Tibial nerve (tissue), 4 donors: ENCODE measurements around the gene THSD4. TPM values are rescaled to one million over a fixed set of nuclear protein-coding genes. Genes with fewer than 3 reads are reported as not detected.
"Not testable (repeated sequence)": the region's sequence is repeated elsewhere in the genome, so short reads cannot be mapped to it uniquely, and the experiment has no call there.

ENCODE experiments used
- DNase-seq, 2 donors: peaks; one replicate each; pipeline ENCODE4 v3.0.0-alpha.2; 2019; ENCODE audit warnings: low spot score in 2 of 2
- H3K27ac ChIP-seq, 4 donors: fragments of 200-600 bp; sonication (generic) in 3 of 4; one replicate each; pipeline ENCODE4 v1.5.1; 2017 to 2019; ENCODE audit warnings: mild to moderate bottlenecking in 1 of 4
- H3K27me3 ChIP-seq, 2 donors: fragments of 200-600 bp; sonication (generic) in 1 of 2; one replicate each; pipeline versions ENCODE4 v1.5.1 to v1.6.0; 2017 to 2019
- H3K36me3 ChIP-seq, 3 donors: fragments of 200-600 bp; sonication (generic); one replicate each; pipeline ENCODE4 v1.5.1; 2018 to 2019
- H3K4me1 ChIP-seq, 4 donors: fragments of 200-600 bp; sonication (generic) in 3 of 4; one replicate each; pipeline ENCODE4 v1.5.1; 2017 to 2019
- H3K4me3 ChIP-seq, 4 donors: fragments of 200-600 bp; sonication (generic) in 3 of 4; one replicate each; pipeline ENCODE4 v1.5.1; 2017 to 2019; ENCODE audit warnings: mild to moderate bottlenecking in 1 of 4, moderate library complexity in 1 of 4
- H3K9me3 ChIP-seq, 4 donors: fragments of 200-600 bp; sonication (generic) in 3 of 4; one replicate each; pipeline ENCODE4 v1.5.1; 2017 to 2019
- CTCF ChIP-seq, 5 experiments: fragments of 200-600 bp in 3 of 5; fragments of 450-650 bp in 2 of 5; sonication (generic) in 3 of 5; IDR thresholded peaks; one replicate each; pipeline ENCODE4 v1.5.1; 2016 to 2019; ENCODE audit warnings: antibody characterized with exemption in 5 of 5, mild to moderate bottlenecking in 3 of 5, moderate library complexity in 2 of 5
- EP300 ChIP-seq, 2 donors: sonication (generic); formaldehyde crosslinking; IDR thresholded peaks; one replicate each; pipeline ENCODE4 v1.6.1; 2017; ENCODE audit warnings: antibody characterized with exemption in 2 of 2, mild to moderate bottlenecking in 1 of 2
- POLR2A ChIP-seq, 2 donors: fragments of 450-650 bp; IDR thresholded peaks; one replicate each; pipeline ENCODE4 v1.6.1; 2017; ENCODE audit warnings: antibody characterized with exemption in 2 of 2, mild to moderate bottlenecking in 2 of 2, moderate library complexity in 2 of 2
- WGBS, 2 donors: methylation state at CpG; one replicate each; pipeline ENCODE4 v1.1.5; 2018; 5-methylcytosine and 5-hydroxymethylcytosine counted together
- total RNA-seq, 4 donors: library from RNA; depleted of rRNA; stranded (reverse); fragments of >200 nt; gene quantifications; one replicate each; pipeline ENCODE4 v1.1.0, GENCODE V29; 2016

Gene THSD4
- total RNA-seq, 4 donors from 2014 or later: 9.6 to 25.1 (median 21.2) TPM

DNA sequence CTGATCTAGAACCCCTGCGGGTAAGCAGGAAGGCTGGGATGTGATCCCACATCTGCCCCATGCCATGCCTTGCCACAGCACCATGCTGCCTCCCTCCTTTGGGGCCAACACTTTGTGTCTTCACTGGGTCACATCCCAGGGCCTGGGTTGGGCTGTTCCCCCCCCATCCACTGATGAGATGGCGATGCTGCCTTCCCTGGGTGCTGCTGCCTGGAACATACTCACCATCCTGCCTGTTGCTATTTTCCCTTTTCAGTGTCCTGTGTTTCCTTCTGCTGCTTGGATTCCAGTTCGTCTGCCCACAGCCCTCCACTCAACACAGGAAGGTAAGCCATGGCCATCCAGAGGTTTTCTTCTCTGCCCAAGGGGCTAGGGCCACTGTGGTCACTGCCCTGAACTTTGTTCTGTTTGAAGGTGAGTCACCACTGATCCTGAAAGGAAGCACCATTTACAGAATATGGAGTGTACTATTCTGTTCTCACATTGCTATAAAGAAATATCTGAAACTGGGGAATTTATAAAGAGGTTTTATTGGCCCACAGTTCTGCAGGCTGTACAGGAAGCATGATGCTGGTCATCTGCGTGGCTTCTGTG is 39.4 kb downstream of the THSD4 start:
- Histone ChIP-seq H3K27ac (no peak overlapping the region), H3K4me3 (no peak overlapping the region), H3K4me1 (peaks cover 0 to 9% (median 0%) of the 10 kb centered on the region in 4 donors), H3K36me3 (no peaks in the 10 kb centered on the region), H3K27me3 (no peaks in the 10 kb centered on the region), H3K9me3 (no peaks in the 10 kb centered on the region)
- TF ChIP-seq EP300 (IDR thresholded peaks at IDR 0.05): no peak
- TF ChIP-seq POLR2A (IDR thresholded peaks at IDR 0.05): no peak
- TF ChIP-seq CTCF (IDR thresholded peaks at IDR 0.05): no peak
- WGBS, 2 donors: 91 to 96% methylated on average over 4 of the region's 4 CpGs
- DNase-seq: no peak

DNA sequence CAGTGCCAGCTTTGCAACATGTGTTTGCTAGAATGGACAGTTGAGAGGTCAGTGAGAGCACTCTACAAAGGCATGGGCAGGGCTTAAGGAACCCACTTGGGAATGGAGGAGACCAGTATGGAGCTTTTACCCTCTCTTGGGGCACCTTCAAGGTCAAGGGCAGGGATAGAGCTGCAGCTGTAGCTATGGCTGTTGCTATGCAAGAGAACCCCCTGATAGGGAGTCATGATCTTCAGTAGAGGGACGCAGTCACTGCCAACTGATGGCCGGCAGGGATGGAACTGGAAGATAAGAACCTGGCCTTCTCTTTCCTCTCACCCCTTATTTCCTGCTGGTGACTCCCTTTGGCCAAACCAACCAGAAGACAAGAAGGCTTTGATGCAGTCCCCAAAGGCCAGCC is 40.3 kb downstream of the THSD4 start:
- no peak for TF ChIP-seq EP300 (IDR thresholded peaks at IDR 0.05)
- no peak for TF ChIP-seq POLR2A (IDR thresholded peaks at IDR 0.05)
- no peak for TF ChIP-seq CTCF (IDR thresholded peaks at IDR 0.05)
- Histone ChIP-seq H3K9me3 (no peaks in the 10 kb centered on the region), H3K36me3 (no peaks in the 10 kb centered on the region), H3K27me3 (no peaks in the 10 kb centered on the region), H3K4me3 (no peak overlapping the region), H3K27ac (no peak overlapping the region), H3K4me1 (peaks cover 0 to 2% (median 0%) of the 10 kb centered on the region in 4 donors)
- DNase-seq: no peak
- 100% methylated on average over 2 of the region's 2 CpGs for WGBS, 2 donors

GRCh38 chr15:71160976-71161375 is 45.7 kb downstream of the THSD4 start:
- no peaks in the 10 kb centered on the region for H3K27me3 ChIP-seq
- no peaks in the 10 kb centered on the region for H3K36me3 ChIP-seq
- peaks cover 0 to 11% (median 0%) of the 10 kb centered on the region in 4 donors for H3K9me3 ChIP-seq
- H3K4me3 ChIP-seq: no peak overlapping the region
- no peaks in the 10 kb centered on the region for H3K4me1 ChIP-seq
- TF ChIP-seq EP300 (IDR thresholded peaks at IDR 0.05) (no peak), CTCF (IDR thresholded peaks at IDR 0.05) (no peak), POLR2A (IDR thresholded peaks at IDR 0.05) (no peak)
- no peak for DNase-seq
- no peak overlapping the region for H3K27ac ChIP-seq
- 78 to 92% methylated on average over 1 of the region's 1 CpG for WGBS, 2 donors

DNA sequence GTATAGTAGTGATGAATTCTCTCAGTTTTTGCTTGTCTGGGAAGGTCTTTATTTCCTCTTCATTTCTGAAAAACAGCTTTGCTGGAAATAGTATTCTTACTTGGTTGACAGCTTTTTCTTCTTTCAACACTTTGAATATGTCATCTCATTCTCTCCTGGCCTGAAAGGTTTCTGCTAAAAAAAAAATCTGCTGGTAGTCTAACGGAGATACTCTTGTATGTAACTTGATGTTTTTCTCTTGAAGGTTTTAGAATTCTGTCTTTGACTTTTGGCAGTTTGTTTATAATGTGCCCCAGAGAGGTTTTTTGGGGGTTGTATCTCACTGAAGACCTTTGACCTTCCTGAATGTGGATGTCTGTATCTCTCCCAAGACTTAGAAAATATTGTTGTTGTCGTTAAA is 47.0 kb downstream of the THSD4 start:
- Histone ChIP-seq H3K27ac (no peak overlapping the region), H3K4me1 (no peaks in the 10 kb centered on the region), H3K9me3 (peaks cover 0 to 11% (median 0%) of the 10 kb centered on the region in 4 donors), H3K36me3 (no peaks in the 10 kb centered on the region), H3K27me3 (no peaks in the 10 kb centered on the region), H3K4me3 (no peak overlapping the region)
- WGBS, 2 donors: 86 to 88% methylated on average over 2 of the region's 2 CpGs
- no peak for TF ChIP-seq POLR2A (IDR thresholded peaks at IDR 0.05)
- no peak for TF ChIP-seq EP300 (IDR thresholded peaks at IDR 0.05)
- TF ChIP-seq CTCF (IDR thresholded peaks at IDR 0.05): no peak
- no peak for DNase-seq

GRCh38 chr15:71164606-71165005 is 49.3 kb downstream of the THSD4 start:
- H3K27ac ChIP-seq, H3K4me3 ChIP-seq, H3K27me3 ChIP-seq, H3K4me1 ChIP-seq, H3K36me3 ChIP-seq, DNase-seq: not testable (repeated sequence)
- WGBS, 2 donors: 85 to 87% methylated on average over 2 of the region's 5 CpGs
- H3K9me3 ChIP-seq: peaks cover 0 to 11% (median 0%) of the 10 kb centered on the region in 4 donors
